ENCODE results near the gene SCN4A. TPM values are rescaled to one million over a fixed set of nuclear protein-coding genes. Genes with fewer than 3 reads are reported as not detected.

SCN4A gene
- total RNA-seq, 1 donor from 2014 or later = not detected

GRCh38 chr17:63932721-63933120 lies 40.0 kb downstream of the SCN4A start:
- H3K36me3 Mint-ChIP-seq (ENCODE audit: unreplicated experiment) = no peaks in the 10 kb centered on the region

DNA sequence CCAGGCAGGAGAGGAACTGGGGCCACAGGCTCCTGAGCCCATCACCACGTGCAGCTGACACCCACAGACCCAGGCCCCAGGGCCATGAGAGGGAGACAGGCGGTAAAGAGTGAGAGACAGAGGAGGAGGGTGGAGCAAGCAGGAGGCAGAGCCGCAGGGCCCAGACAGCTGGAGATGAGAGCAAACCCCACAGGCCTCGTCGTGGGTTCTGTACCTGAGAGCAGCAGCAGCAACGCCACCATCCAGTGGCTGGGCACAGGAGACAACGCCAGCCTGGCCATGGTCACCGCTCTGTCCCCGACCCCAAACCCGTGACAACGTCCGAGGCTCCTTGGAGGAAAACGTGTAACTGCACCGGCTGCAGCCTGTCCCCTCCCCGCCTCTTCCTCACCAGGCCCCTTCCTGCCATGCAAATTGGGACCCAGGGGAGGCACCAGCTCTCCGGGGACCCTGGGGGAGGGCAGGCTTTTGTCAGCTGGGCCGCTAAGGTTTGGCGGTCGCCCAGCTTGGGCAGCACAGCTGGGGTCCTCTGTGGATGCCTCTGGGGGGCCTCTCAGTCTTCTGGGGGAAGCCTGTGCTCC lies 40.6 kb downstream of the SCN4A start, which contains the start of gene CD79B:
TSS of gene CD79B (minus strand) at position 351 of the 581 bp plus-strand sequence. CDS start at position 281, 70 bp downstream.
- peaks cover 16% of the 10 kb centered on the region for H3K27me3 Mint-ChIP-seq (ENCODE audit: unreplicated experiment)
- TF ChIP-seq, protein P1, sequence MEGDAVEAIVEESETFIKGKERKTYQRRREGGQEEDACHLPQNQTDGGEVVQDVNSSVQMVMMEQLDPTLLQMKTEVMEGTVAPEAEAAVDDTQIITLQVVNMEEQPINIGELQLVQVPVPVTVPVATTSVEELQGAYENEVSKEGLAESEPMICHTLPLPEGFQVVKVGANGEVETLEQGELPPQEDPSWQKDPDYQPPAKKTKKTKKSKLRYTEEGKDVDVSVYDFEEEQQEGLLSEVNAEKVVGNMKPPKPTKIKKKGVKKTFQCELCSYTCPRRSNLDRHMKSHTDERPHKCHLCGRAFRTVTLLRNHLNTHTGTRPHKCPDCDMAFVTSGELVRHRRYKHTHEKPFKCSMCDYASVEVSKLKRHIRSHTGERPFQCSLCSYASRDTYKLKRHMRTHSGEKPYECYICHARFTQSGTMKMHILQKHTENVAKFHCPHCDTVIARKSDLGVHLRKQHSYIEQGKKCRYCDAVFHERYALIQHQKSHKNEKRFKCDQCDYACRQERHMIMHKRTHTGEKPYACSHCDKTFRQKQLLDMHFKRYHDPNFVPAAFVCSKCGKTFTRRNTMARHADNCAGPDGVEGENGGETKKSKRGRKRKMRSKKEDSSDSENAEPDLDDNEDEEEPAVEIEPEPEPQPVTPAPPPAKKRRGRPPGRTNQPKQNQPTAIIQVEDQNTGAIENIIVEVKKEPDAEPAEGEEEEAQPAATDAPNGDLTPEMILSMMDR (IDR thresholded peaks at IDR 0.05) = no peak
- no peak within 1 kb of the TSS for H3K27ac Mint-ChIP-seq (ENCODE audit: unreplicated experiment)
- peaks cover 4% of the 10 kb centered on the region for H3K4me1 Mint-ChIP-seq (ENCODE audit: unreplicated experiment)
- H3K36me3 Mint-ChIP-seq (ENCODE audit: unreplicated experiment) = no peaks in the 10 kb centered on the region
- H3K9me3 Mint-ChIP-seq (ENCODE audit: unreplicated experiment) = no peaks in the 10 kb centered on the region
- DNase-seq (ENCODE audit: extremely low spot score, unreplicated experiment) = no peak
- no peak within 1 kb of the TSS for H3K4me3 Mint-ChIP-seq (ENCODE audit: unreplicated experiment)

More at GRCh38 chr17:63932721-63933120, 40.0 kb downstream of the SCN4A start:
- Mint-ChIP-seq H3K27me3 (ENCODE audit: unreplicated experiment) (peaks cover 16% of the 10 kb centered on the region), H3K4me3 (ENCODE audit: unreplicated experiment) (no peak overlapping the region), H3K4me1 (ENCODE audit: unreplicated experiment) (peaks cover 4% of the 10 kb centered on the region), H3K9me3 (ENCODE audit: unreplicated experiment) (no peaks in the 10 kb centered on the region), H3K27ac (ENCODE audit: unreplicated experiment) (no peak overlapping the region)
- DNase-seq (ENCODE audit: extremely low spot score, unreplicated experiment) = no peak
- TF ChIP-seq, protein P1 (IDR thresholded peaks at IDR 0.05) = no peak

DNA sequence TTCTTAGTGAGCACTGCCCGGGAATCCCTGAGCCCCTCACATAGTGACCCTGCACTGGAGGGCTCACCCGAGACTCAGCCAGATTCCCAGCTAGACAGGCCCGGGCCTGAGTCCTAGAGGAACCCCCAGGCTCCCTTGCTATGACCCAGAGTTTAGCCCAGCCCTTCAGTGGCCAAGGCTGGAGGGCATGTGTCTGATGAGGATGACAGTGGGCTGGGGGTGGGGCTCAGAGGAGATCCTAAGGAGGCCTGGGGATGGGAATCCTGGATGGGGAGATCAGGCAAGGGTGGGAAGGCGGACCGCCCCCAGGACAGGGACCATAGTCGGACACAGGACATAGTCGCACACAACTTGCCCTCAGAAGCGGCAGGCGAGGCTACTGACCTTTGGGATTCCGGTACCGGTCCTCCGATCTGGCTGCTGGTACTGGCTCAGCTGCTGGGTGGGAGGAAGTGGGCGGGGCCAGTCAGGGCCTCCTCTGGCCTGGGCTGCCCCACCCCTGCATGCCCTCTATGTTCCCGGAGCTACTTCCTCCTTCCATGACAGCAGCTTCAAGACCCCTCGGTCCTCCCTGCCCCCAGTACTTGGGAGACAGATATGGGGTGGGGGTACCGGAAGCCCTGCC lies 41.7 kb downstream of the SCN4A start:
- Mint-ChIP-seq H3K27me3 (ENCODE audit: unreplicated experiment) (peaks cover 12% of the 10 kb centered on the region), H3K4me1 (ENCODE audit: unreplicated experiment) (peaks cover 4% of the 10 kb centered on the region), H3K4me3 (ENCODE audit: unreplicated experiment) (no peak overlapping the region), H3K27ac (ENCODE audit: unreplicated experiment) (no peak overlapping the region), H3K36me3 (ENCODE audit: unreplicated experiment) (no peaks in the 10 kb centered on the region), H3K9me3 (ENCODE audit: unreplicated experiment) (no peaks in the 10 kb centered on the region)
- DNase-seq (ENCODE audit: extremely low spot score, unreplicated experiment) = no peak
- TF ChIP-seq, protein P1 (IDR thresholded peaks at IDR 0.05) = no peak

DNA sequence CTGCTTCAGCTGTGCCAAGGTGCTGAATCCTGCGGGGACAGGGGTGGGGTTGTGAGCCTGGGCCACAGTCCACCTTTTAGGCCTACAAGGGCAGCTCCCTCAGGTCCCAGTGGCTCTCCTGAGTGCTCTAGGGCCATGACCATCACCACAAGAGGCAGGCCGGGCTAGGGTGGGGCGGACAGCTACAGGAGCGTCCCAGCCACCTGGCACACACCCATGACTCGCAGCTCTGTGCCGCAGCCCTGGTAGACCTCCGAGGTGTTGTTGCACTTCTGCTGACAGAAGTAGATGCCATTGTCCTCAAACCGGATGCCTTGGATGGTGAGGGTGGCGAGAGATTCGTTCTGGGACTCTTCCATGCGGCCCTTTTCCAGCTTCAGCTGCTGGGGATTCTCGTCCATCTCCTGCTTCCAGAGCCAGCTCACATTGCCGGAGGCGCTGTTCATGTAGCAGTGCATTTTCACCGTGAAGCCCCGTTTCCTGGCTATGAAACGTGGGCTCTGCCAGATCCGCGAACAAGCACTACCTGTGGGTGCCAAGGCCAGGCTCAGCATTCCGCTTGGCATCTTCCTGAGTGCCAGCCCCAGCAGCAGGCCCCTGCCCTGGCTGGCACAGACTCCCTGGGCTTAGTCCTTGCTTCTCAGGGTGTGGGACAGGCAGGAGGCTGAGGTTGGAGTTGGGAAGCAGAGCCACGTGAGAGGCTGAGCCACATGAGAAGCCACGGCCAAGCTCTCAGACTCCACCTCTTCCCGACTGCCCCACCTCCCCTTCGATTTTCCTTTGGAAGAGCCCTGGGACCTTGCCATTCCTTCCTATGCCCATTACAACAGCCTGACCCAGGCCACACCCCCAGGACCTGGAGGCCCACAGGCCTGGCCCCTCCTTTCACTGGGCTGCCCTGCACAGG lies 42.6 kb downstream of the SCN4A start:
- Mint-ChIP-seq H3K27me3 (ENCODE audit: unreplicated experiment) (peaks cover 4% of the 10 kb centered on the region), H3K4me3 (ENCODE audit: unreplicated experiment) (no peak overlapping the region), H3K4me1 (ENCODE audit: unreplicated experiment) (peaks cover 4% of the 10 kb centered on the region), H3K27ac (ENCODE audit: unreplicated experiment) (no peak overlapping the region), H3K9me3 (ENCODE audit: unreplicated experiment) (no peaks in the 10 kb centered on the region), H3K36me3 (ENCODE audit: unreplicated experiment) (no peaks in the 10 kb centered on the region)
- TF ChIP-seq, protein P1 (IDR thresholded peaks at IDR 0.05) = no peak
- DNase-seq (ENCODE audit: extremely low spot score, unreplicated experiment) = no peak
